ENCODE measurements around the gene MYO1B.

The MYO1B gene

GRCh38 chr2:191355170-191355758 is 110.1 kb downstream of the MYO1B start:
- H3K36me3 ChIP-seq = peaks cover 46% of the 10 kb centered on the region
- H3K27me3 ChIP-seq = no peaks in the 10 kb centered on the region
- H3K4me1 ChIP-seq = peaks cover 10% of the 10 kb centered on the region
- TF ChIP-seq CTCF (IDR thresholded peaks at IDR 0.05; ENCODE audit: low read depth, low read length) = no peak
- no peaks in the 10 kb centered on the region for H3K9me3 ChIP-seq
- no peak for DNase-seq
- no peak overlapping the region for H3K4me3 ChIP-seq (ENCODE audit: low read depth, low read length)

GRCh38 chr2:191357678-191358077 is 112.5 kb downstream of the MYO1B start:
- Histone ChIP-seq H3K36me3 (peaks cover 55% of the 10 kb centered on the region), H3K27me3 (no peaks in the 10 kb centered on the region), H3K4me3 (ENCODE audit: low read depth, low read length) (no peak overlapping the region), H3K4me1 (peaks cover 10% of the 10 kb centered on the region), H3K9me3 (no peaks in the 10 kb centered on the region)
- no peak for TF ChIP-seq CTCF (IDR thresholded peaks at IDR 0.05; ENCODE audit: low read depth, low read length)
- DNase-seq = no peak

GRCh38 chr2:191358325-191359025 is 113.3 kb downstream of the MYO1B start:
- H3K4me1 ChIP-seq = peaks cover 10% of the 10 kb centered on the region
- no peak overlapping the region for H3K4me3 ChIP-seq (ENCODE audit: low read depth, low read length)
- no peaks in the 10 kb centered on the region for H3K9me3 ChIP-seq
- DNase-seq = no peak
- TF ChIP-seq CTCF (IDR thresholded peaks at IDR 0.05; ENCODE audit: low read depth, low read length) = no peak
- H3K36me3 ChIP-seq = peaks cover 55% of the 10 kb centered on the region
- H3K27me3 ChIP-seq = no peaks in the 10 kb centered on the region

GRCh38 chr2:191359133-191359532 is 113.9 kb downstream of the MYO1B start:
- Histone ChIP-seq H3K27me3 (no peaks in the 10 kb centered on the region), H3K9me3 (no peaks in the 10 kb centered on the region), H3K4me3 (ENCODE audit: low read depth, low read length) (no peak overlapping the region), H3K36me3 (peaks cover 55% of the 10 kb centered on the region), H3K4me1 (peaks cover 10% of the 10 kb centered on the region)
- no peak for DNase-seq
- no peak for TF ChIP-seq CTCF (IDR thresholded peaks at IDR 0.05; ENCODE audit: low read depth, low read length)

GRCh38 chr2:191360918-191361317 is 115.7 kb downstream of the MYO1B start:
- no peak for TF ChIP-seq CTCF (IDR thresholded peaks at IDR 0.05; ENCODE audit: low read depth, low read length)
- no peak overlapping the region for H3K4me3 ChIP-seq (ENCODE audit: low read depth, low read length)
- no peaks in the 10 kb centered on the region for H3K9me3 ChIP-seq
- peaks cover 58% of the 10 kb centered on the region for H3K36me3 ChIP-seq
- peaks cover 10% of the 10 kb centered on the region for H3K4me1 ChIP-seq
- DNase-seq = no peak
- no peaks in the 10 kb centered on the region for H3K27me3 ChIP-seq

GRCh38 chr2:191362841-191363240 is 117.6 kb downstream of the MYO1B start:
- Histone ChIP-seq H3K36me3 (peaks cover 55% of the 10 kb centered on the region), H3K4me3 (ENCODE audit: low read depth, low read length) (no peak overlapping the region), H3K27me3 (no peaks in the 10 kb centered on the region), H3K9me3 (no peaks in the 10 kb centered on the region), H3K4me1 (peaks cover 10% of the 10 kb centered on the region)
- no peak for TF ChIP-seq CTCF (IDR thresholded peaks at IDR 0.05; ENCODE audit: low read depth, low read length)
- DNase-seq = no peak

All from BE2C (cell line).